Activated naive CD8-positive, alpha-beta T cell treated with anti-CD3 and anti-CD28 coated beads, Interleukin-2, amount 50 U/mL, for 24 hours (primary cell): ENCODE data around the gene KRTAP10-2.

ENCODE experiments used
- ATAC-seq: fragments of 150-1000 bp; cut with Tn5 transposase; one replicate; pipeline ENCODE4 v1.10.0; 2021
- DNase-seq: peaks from one replicate; pipeline ENCODE4 v3.0.0; 2021
- H3K27ac Mint-ChIP-seq: one replicate; pipeline ENCODE4 v1.8.0; 2021; ENCODE audit warnings: mild to moderate bottlenecking, mixed read lengths
- H3K27me3 Mint-ChIP-seq: one replicate; pipeline ENCODE4 v1.8.0; 2021; ENCODE audit warnings: mixed read lengths
- H3K36me3 Mint-ChIP-seq: one replicate; pipeline ENCODE4 v1.8.0; 2021; ENCODE audit warnings: low read depth, mixed read lengths
- H3K4me1 Mint-ChIP-seq: one replicate; pipeline ENCODE4 v1.8.0; 2021; ENCODE audit warnings: mixed read lengths
- H3K4me3 Mint-ChIP-seq: one replicate; pipeline ENCODE4 v1.8.0; 2021; ENCODE audit warnings: mild to moderate bottlenecking, moderate library complexity, mixed read lengths
- H3K9me3 Mint-ChIP-seq: one replicate; pipeline ENCODE4 v1.8.0; 2021; ENCODE audit warnings: mixed read lengths

Gene KRTAP10-2

GRCh38 chr21:44523567-44524413, 27.5 kb downstream of the KRTAP10-2 start:
- Mint-ChIP-seq H3K9me3 (no peaks in the 10 kb centered on the region), H3K4me1 (no peaks in the 10 kb centered on the region), H3K27ac (no peak overlapping the region), H3K27me3 (no peaks in the 10 kb centered on the region), H3K36me3 (no peaks in the 10 kb centered on the region), H3K4me3 (no peak overlapping the region)
- DNase-seq (no peak), ATAC-seq (no peak)

GRCh38 chr21:44522753-44523204, 28.5 kb downstream of the KRTAP10-2 start:
- H3K27ac Mint-ChIP-seq: no peak overlapping the region
- no peaks in the 10 kb centered on the region for H3K4me1 Mint-ChIP-seq
- ATAC-seq (no peak), DNase-seq (no peak)
- no peak overlapping the region for H3K4me3 Mint-ChIP-seq
- no peaks in the 10 kb centered on the region for H3K9me3 Mint-ChIP-seq
- H3K27me3 Mint-ChIP-seq: no peaks in the 10 kb centered on the region
- H3K36me3 Mint-ChIP-seq: no peaks in the 10 kb centered on the region

- Mint-ChIP-seq H3K4me3 (no peak overlapping the region), H3K27me3 (no peaks in the 10 kb centered on the region), H3K27ac (no peak overlapping the region), H3K4me1 (no peaks in the 10 kb centered on the region), H3K36me3 (no peaks in the 10 kb centered on the region), H3K9me3 (no peaks in the 10 kb centered on the region)
- no peak for DNase-seq
- no peak for ATAC-seq
These were observed 29.2 kb downstream of the KRTAP10-2 start for GRCh38 chr21:44521928-44522752.

DNA sequence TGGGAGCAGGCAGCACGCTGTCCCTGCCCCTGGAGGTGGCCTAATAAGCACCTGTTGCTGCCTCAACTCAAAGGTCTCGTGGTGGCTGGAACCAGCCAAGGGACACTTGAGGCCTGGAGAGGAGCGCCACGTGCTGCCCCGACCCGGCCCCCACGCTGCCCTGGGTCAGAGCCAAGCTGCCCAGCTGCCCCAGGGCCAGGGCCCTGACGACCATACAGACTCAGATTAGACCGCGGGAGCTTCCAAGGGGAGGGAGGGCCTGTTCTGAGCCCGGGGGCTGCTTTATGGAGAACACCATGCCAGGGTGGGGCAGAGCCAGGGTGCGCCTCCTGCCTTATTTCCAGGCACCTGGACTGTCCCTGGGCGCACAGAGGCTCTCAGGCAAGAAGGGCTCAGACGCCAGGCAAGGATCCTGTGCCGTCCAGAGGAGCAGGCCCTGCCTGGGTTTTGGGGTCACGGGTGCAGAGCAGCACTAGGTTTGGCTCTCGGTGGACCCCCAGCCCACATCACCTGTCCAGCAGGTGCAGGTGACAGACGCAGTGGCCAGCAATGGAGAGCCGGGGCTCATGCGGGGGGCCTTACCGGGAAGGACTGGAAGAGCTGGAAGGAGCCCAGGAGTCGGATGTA, 29.9 kb downstream of the KRTAP10-2 start:
- Mint-ChIP-seq H3K36me3 (no peaks in the 10 kb centered on the region), H3K4me3 (no peak overlapping the region), H3K27me3 (no peaks in the 10 kb centered on the region), H3K4me1 (no peaks in the 10 kb centered on the region), H3K9me3 (no peaks in the 10 kb centered on the region), H3K27ac (no peak overlapping the region)
- ATAC-seq: no peak
- no peak for DNase-seq

DNA sequence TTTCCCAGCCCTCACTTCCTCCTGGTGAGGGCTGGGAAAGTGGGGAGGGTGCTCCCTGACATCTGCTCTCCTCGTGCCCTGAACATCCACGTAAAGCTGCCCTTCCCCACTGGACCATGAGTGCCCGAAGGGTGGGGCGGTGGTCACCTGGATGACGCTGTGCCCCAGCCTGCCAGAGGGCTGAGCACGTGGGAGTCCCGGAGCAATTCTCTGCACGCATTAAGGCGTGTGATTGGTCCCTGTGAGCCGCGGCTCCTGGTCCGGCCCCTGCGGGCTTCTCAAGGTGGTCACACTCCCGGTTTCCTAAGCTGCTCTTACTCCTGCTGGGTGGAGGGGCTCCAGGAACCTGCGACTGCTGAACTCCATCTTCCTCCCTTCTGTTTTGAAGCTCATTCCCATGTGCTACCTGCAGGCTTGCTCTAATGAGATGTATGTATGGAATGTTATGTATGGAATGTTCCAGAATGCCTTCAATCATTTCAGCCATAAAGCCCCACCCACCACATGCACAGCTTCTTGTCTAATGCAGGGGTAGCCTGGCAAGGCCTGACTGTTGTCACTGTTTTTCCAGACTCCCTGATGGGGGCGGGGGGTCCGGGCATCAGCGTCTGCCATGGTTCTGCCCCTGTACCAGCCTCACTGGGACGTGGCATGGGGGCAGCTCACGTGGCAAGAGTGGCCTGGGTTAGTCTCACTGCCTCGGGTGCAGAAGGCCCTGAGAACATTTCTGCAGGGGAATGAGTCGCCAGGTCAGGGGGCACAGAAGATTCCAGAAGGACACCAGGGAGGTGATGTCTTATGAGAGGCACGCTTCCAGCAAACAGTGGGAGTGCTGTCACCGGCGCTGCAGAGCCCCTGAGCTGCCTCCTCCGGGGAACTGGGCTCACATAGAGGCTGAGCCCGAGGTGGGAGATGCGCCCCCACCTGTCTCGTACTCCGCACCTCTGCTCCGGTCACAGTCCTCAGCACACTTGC, 30.7 kb downstream of the KRTAP10-2 start:
- H3K36me3 Mint-ChIP-seq: no peaks in the 10 kb centered on the region
- no peak overlapping the region for H3K27ac Mint-ChIP-seq
- ATAC-seq (no peak), DNase-seq (no peak)
- no peaks in the 10 kb centered on the region for H3K9me3 Mint-ChIP-seq
- no peaks in the 10 kb centered on the region for H3K27me3 Mint-ChIP-seq
- no peaks in the 10 kb centered on the region for H3K4me1 Mint-ChIP-seq
- no peak overlapping the region for H3K4me3 Mint-ChIP-seq

DNA sequence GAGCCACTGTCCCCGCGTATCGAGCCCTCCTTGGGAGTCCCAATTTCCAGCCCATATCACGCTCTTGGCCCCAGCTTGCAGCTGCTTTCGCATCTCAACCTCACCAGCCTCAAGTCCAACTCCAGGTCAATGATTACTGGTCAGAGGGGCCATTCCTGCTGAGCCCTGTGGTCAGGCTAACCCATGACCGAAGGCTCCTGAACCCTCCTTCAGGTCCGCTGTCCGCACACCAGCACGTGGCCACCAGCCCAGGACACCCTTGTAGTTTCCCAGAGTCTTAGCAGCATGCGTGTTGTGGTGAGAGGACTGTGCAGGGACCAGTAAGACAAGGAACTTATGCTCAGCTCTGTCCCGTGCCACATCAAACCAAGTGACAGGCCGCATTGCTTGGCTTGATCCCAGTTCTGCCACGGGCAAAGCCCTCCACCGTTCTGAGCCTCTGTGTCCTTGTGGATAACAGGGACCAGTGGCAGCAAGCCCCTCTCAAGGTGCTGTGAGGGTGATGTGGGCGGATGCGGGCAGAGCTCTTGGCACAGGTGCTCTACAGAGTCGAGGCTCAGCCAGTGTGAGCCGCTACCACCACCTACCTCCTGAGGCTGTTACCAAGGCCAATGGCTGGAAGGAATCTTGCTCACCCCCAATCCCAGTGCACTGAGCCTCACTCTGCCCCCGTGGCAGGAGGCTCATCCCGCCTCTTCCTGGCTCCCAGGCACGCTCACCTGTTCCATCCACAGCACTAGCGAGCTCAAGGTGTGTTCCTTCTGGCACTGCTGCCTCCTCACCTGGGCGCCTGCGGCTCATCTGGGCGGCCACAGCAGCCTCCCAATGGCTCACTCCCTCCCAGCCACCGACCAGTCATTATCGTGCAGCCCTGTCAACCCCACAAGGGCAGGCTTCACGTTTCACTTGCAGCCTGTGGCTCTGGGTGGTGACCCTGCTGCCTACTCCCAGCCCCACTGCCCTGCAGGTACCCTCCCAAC, 31.7 kb downstream of the KRTAP10-2 start:
- Mint-ChIP-seq H3K27ac (no peak overlapping the region), H3K36me3 (no peaks in the 10 kb centered on the region), H3K27me3 (no peaks in the 10 kb centered on the region), H3K9me3 (no peaks in the 10 kb centered on the region), H3K4me3 (no peak overlapping the region), H3K4me1 (no peaks in the 10 kb centered on the region)
- DNase-seq (no peak), ATAC-seq (no peak)

DNA sequence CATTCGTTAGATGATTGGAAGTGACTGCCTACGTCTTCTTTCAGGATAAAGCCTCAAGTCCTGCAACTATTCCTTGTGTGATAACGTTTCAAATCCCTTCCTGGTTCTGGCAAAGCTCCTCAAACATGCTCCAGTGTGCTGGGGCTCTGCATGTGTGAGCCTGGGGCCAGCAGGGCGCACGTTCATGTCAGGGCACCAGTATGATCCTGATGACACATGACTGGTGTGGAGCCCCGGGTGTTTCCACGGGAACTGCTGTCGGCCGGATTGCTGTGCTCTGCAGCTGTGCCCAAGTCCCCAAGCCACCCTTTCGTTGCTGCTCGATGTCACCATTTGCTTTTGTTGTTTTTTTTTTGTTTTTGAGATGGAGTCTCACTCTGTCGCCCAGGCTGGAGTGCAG, 32.6 kb downstream of the KRTAP10-2 start:
- H3K4me1 Mint-ChIP-seq: no peaks in the 10 kb centered on the region
- no peak overlapping the region for H3K27ac Mint-ChIP-seq
- no peaks in the 10 kb centered on the region for H3K36me3 Mint-ChIP-seq
- no peaks in the 10 kb centered on the region for H3K27me3 Mint-ChIP-seq
- H3K4me3 Mint-ChIP-seq: no peak overlapping the region
- no peak for DNase-seq
- no peaks in the 10 kb centered on the region for H3K9me3 Mint-ChIP-seq
- no peak for ATAC-seq

DNA sequence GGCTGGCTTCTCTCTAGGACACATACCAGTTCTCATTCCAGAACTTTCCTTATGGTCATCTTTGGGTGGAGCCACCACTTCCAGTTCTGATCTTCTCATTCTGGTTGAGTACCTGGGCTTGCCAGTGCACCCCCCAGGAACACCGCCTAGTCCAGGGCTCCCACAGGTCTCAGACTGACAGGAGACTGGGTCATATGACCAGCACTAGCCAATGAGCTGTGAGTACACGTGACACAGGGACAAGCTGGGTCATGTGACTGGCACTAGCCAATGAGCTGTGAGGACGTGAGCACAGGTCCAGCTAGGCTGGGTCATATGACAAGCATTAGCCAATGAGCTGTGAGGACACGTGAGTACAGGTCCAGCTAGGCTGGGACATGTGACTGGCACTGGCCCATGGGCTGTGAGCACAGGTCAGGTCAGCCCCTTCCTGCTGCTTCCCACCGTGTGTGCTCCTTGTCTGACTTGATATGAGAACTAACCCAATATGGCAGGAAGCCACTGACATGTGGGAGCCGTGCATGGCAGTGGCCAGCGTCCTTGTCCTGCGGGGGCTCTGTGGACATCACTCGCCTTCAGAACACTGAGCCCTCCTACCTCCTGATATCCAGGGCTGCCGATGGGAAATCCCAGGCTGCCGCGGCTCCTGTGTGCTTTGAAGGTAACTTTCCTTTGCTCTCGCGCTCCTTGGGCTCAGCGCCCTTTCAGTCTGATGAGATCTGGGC, 34.0 kb downstream of the KRTAP10-2 start:
- Mint-ChIP-seq H3K4me1 (no peaks in the 10 kb centered on the region), H3K4me3 (no peak overlapping the region), H3K27ac (no peak overlapping the region), H3K9me3 (no peaks in the 10 kb centered on the region), H3K27me3 (no peaks in the 10 kb centered on the region), H3K36me3 (no peaks in the 10 kb centered on the region)
- no peak for DNase-seq
- ATAC-seq: peak; percentile 41

DNA sequence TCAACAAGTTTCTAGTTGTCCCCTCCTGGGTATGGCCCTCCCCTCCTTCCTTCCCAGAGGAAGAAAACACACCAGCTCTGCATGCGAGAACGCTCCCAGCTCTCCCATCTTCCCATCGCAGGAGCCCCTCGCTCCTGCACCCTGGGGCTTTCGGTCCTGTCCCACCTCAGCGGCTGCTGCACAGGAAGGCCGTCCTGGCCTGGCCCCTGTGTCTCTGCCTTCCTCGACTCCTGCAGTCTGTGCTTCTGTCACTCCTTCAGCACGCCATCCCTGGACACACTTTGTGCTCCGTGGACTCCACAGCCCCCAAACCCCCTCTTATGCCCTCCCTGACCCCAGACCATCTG, 34.5 kb downstream of the KRTAP10-2 start:
- H3K4me3 Mint-ChIP-seq: no peak overlapping the region
- ATAC-seq (no peak), DNase-seq (no peak)
- no peak overlapping the region for H3K27ac Mint-ChIP-seq
- H3K27me3 Mint-ChIP-seq: no peaks in the 10 kb centered on the region
- H3K9me3 Mint-ChIP-seq: no peaks in the 10 kb centered on the region
- no peaks in the 10 kb centered on the region for H3K4me1 Mint-ChIP-seq
- no peaks in the 10 kb centered on the region for H3K36me3 Mint-ChIP-seq

- Mint-ChIP-seq H3K27ac (no peak overlapping the region), H3K9me3 (no peaks in the 10 kb centered on the region)
These were observed 35.0 kb downstream of the KRTAP10-2 start for GRCh38 chr21:44516342-44516741.

GRCh38 chr21:44515359-44516165, 35.7 kb downstream of the KRTAP10-2 start:
- Mint-ChIP-seq H3K4me3 (no peak overlapping the region), H3K9me3 (no peaks in the 10 kb centered on the region), H3K4me1 (no peaks in the 10 kb centered on the region), H3K27ac (no peak overlapping the region), H3K27me3 (no peaks in the 10 kb centered on the region), H3K36me3 (no peaks in the 10 kb centered on the region)
- no peak for DNase-seq
- no peak for ATAC-seq

More at GRCh38 chr21:44516342-44516741, 35.0 kb downstream of the KRTAP10-2 start:
- no peak overlapping the region for H3K4me3 Mint-ChIP-seq
- no peaks in the 10 kb centered on the region for H3K27me3 Mint-ChIP-seq
- DNase-seq (no peak), ATAC-seq (no peak)
- no peaks in the 10 kb centered on the region for H3K4me1 Mint-ChIP-seq
- no peaks in the 10 kb centered on the region for H3K36me3 Mint-ChIP-seq

DNA sequence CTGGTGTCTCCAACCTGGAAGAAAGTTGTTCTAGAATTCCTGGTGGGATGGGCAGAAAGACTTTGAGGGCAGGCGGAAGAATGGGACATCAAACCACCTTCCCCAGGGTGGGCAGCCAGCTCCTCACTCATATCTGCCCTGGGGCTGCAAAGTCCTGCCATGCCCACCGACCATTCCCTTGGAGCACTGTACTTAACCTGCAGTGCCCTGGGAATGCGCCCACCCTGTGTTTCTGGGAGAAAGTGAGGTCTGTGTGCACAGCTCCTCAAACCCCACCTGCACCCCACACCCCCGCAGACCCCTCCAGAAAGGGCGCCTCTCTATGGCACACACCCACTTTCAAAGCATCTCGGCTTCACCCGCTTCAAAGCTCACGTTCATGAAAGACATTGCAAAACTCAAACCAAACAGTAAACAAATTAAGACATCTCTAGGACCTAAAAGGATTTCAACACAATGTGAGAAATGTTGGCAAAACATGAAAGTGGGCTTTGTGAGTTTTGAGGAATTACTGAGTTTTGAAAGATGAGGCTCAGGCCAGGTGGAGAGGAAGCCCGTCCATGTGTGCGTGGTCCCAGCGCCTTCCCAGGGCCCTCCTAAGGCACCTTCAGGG, 36.5 kb downstream of the KRTAP10-2 start:
- no peak for DNase-seq
- no peaks in the 10 kb centered on the region for H3K4me1 Mint-ChIP-seq
- no peak for ATAC-seq

More for the DNA sequence above, 36.5 kb downstream of the KRTAP10-2 start:
- Mint-ChIP-seq H3K27ac (no peak overlapping the region), H3K27me3 (no peaks in the 10 kb centered on the region), H3K4me3 (no peak overlapping the region), H3K9me3 (no peaks in the 10 kb centered on the region), H3K36me3 (no peaks in the 10 kb centered on the region)
